Parathyroid adenoma (tissue), 2 donors: Measurements from ENCODE around the gene PCMTD2.

Experiments used
- H2AFZ ChIP-seq: fragments of 300-600 bp; sonication (generic); one replicate; pipeline ENCODE4 v1.7.0; 2017; ENCODE audit warnings: antibody characterized with exemption, mild to moderate bottlenecking
- H3K27ac ChIP-seq: fragments of 300-600 bp; sonication (generic); one replicate; pipeline ENCODE4 v1.7.0; 2017
- H3K27me3 ChIP-seq: fragments of 300-600 bp; sonication (generic); one replicate; pipeline ENCODE4 v1.7.0; 2017; ENCODE audit warnings: low read length; ENCODE audit not compliant: control insufficient read depth, insufficient read depth
- H3K36me3 ChIP-seq: fragments of 300-600 bp; sonication (generic); one replicate; pipeline ENCODE4 v1.7.0; 2017; ENCODE audit warnings: low read length; ENCODE audit not compliant: control insufficient read depth, insufficient read depth
- H3K4me1 ChIP-seq: fragments of 300-600 bp; sonication (generic); one replicate; pipeline ENCODE4 v1.7.0; 2017; ENCODE audit warnings: control low read depth
- H3K4me2 ChIP-seq: fragments of 300-600 bp; sonication (generic); one replicate; pipeline ENCODE4 v1.7.0; 2017; ENCODE audit warnings: low read length
- H3K4me3 ChIP-seq: fragments of 300-600 bp; sonication (generic); one replicate; pipeline ENCODE4 v1.7.0; 2017; ENCODE audit warnings: low read depth, low read length
- H3K79me2 ChIP-seq: fragments of 300-600 bp; sonication (generic); one replicate; pipeline ENCODE4 v1.7.0; 2017; ENCODE audit warnings: control low read depth
- H3K9ac ChIP-seq: fragments of 300-600 bp; sonication (generic); one replicate; pipeline ENCODE4 v1.7.0; 2017; ENCODE audit warnings: mild to moderate bottlenecking
- H3K9me3 ChIP-seq: fragments of 300-600 bp; sonication (generic); one replicate; pipeline ENCODE4 v1.7.0; 2017; ENCODE audit warnings: low read length; ENCODE audit not compliant: control insufficient read depth
- CTCF ChIP-seq: fragments of 300-600 bp; sonication (generic); IDR thresholded peaks from one replicate; pipeline ENCODE4 v1.7.0; 2017; ENCODE audit warnings: antibody characterized with exemption, mild to moderate bottlenecking
- donor health status: primary hyperparathyroidism.

PCMTD2 gene

GRCh38 chr20:64214952-64215351, 40.6 kb upstream of the PCMTD2 start:
- no peak overlapping the region for H3K4me3 ChIP-seq
- no peaks in the 10 kb centered on the region for H3K9me3 ChIP-seq
- no peaks in the 10 kb centered on the region for H3K27me3 ChIP-seq
- H3K79me2 ChIP-seq: no peaks in the 10 kb centered on the region
- no peaks in the 10 kb centered on the region for H3K36me3 ChIP-seq
- H2AFZ ChIP-seq: no peak overlapping the region
- TF ChIP-seq CTCF: no peak
- H3K9ac ChIP-seq: no peak overlapping the region
- peaks cover 2% of the 10 kb centered on the region for H3K4me1 ChIP-seq
- H3K4me2 ChIP-seq: no peak overlapping the region
- no peak overlapping the region for H3K27ac ChIP-seq

GRCh38 chr20:64216036-64216435, 39.5 kb upstream of the PCMTD2 start:
- TF ChIP-seq CTCF: no peak
- Histone ChIP-seq H3K9me3 (no peaks in the 10 kb centered on the region), H3K9ac (no peak overlapping the region), H3K4me3 (no peak overlapping the region), H3K27ac (no peak overlapping the region), H3K4me1 (peaks cover 2% of the 10 kb centered on the region), H3K36me3 (no peaks in the 10 kb centered on the region), H3K79me2 (no peaks in the 10 kb centered on the region), H3K4me2 (no peak overlapping the region), H3K27me3 (no peaks in the 10 kb centered on the region), H2AFZ (no peak overlapping the region)

GRCh38 chr20:64216910-64217309, 38.6 kb upstream of the PCMTD2 start:
- H3K36me3 ChIP-seq: no peaks in the 10 kb centered on the region
- H3K4me1 ChIP-seq: peaks cover 2% of the 10 kb centered on the region
- no peak for TF ChIP-seq CTCF

GRCh38 chr20:64217539-64218221, 37.9 kb upstream of the PCMTD2 start:
- Histone ChIP-seq H3K4me1 (peaks cover 2% of the 10 kb centered on the region), H3K4me3 (no peak overlapping the region), H3K4me2 (no peak overlapping the region), H3K27me3 (no peaks in the 10 kb centered on the region), H3K9ac (no peak overlapping the region), H3K79me2 (no peaks in the 10 kb centered on the region), H2AFZ (no peak overlapping the region), H3K9me3 (no peaks in the 10 kb centered on the region), H3K27ac (no peak overlapping the region), H3K36me3 (no peaks in the 10 kb centered on the region)
- TF ChIP-seq CTCF: no peak

More at GRCh38 chr20:64216910-64217309, 38.6 kb upstream of the PCMTD2 start:
- no peaks in the 10 kb centered on the region for H3K27me3 ChIP-seq
- H3K4me2 ChIP-seq: no peak overlapping the region
- no peak overlapping the region for H3K9ac ChIP-seq
- H2AFZ ChIP-seq: no peak overlapping the region
- no peak overlapping the region for H3K4me3 ChIP-seq
- no peak overlapping the region for H3K27ac ChIP-seq
- no peaks in the 10 kb centered on the region for H3K9me3 ChIP-seq
- H3K79me2 ChIP-seq: no peaks in the 10 kb centered on the region

GRCh38 chr20:64219202-64219601, 36.3 kb upstream of the PCMTD2 start:
- H3K4me2 ChIP-seq: no peak overlapping the region
- no peaks in the 10 kb centered on the region for H3K36me3 ChIP-seq
- H3K4me1 ChIP-seq: peaks cover 13% of the 10 kb centered on the region
- no peaks in the 10 kb centered on the region for H3K27me3 ChIP-seq
- no peaks in the 10 kb centered on the region for H3K79me2 ChIP-seq
- no peak overlapping the region for H3K4me3 ChIP-seq
- H3K9me3 ChIP-seq: no peaks in the 10 kb centered on the region
- H2AFZ ChIP-seq: no peak overlapping the region
- no peak overlapping the region for H3K27ac ChIP-seq
- H3K9ac ChIP-seq: no peak overlapping the region
- no peak for TF ChIP-seq CTCF
